A549 (cell line): ENCODE data around the gene NXPH4.

ENCODE experiments used
- EHMT2 ChIP-seq: fragments of 200-600 bp; sonication (generic); IDR thresholded peaks from 2 replicates; pipeline ENCODE4 v1.6.1; 2016; ENCODE audit warnings: antibody characterized with exemption, low read depth, mild to moderate bottlenecking, moderate library complexity
- EP300 ChIP-seq, 2 experiments: fragments of >200 bp; sonication (Bioruptor Twin); formaldehyde crosslinking; IDR thresholded peaks; 2 replicates in 1 of 2; 3 replicates in 1 of 2; pipeline ENCODE4 v1.6.1; 2016 to 2017
- FOSL2 ChIP-seq, 2 experiments: fragments of 450-650 bp in 1 of 2; fragments of >200 bp in 1 of 2; sonication (Bioruptor Twin) in 1 of 2; formaldehyde crosslinking; IDR thresholded peaks; 2 replicates each; pipeline versions ENCODE4 v1.5.0 to v1.6.1; 2016 to 2020; ENCODE audit warnings: mild to moderate bottlenecking in 1 of 2, moderate library complexity in 1 of 2
- NR3C1 ChIP-seq: fragments of >200 bp; sonication (Bioruptor Twin); formaldehyde crosslinking; IDR thresholded peaks from 3 replicates; pipeline ENCODE4 v1.6.1; 2017
- POLR2A ChIP-seq: IDR thresholded peaks from 2 replicates; pipeline ENCODE4 v1.6.1; 2012; ENCODE audit warnings: mild to moderate bottlenecking, low read length
- SMC3 ChIP-seq: fragments of >200 bp; sonication (Bioruptor Twin); formaldehyde crosslinking; IDR thresholded peaks from 3 replicates; pipeline ENCODE4 v1.6.1; 2018; ENCODE audit warnings: inconsistent platforms
- SREBF2 ChIP-seq: fragments of 450-650 bp; IDR thresholded peaks from 2 replicates; pipeline ENCODE4 v1.6.1; 2014; ENCODE audit warnings: mild to moderate bottlenecking, moderate library complexity
- TF ChIP-seq, protein P1 (sequence below): fragments of >200 bp; sonication (Bioruptor Twin); formaldehyde crosslinking; IDR thresholded peaks from 3 replicates; pipeline ENCODE4 v1.5.1; 2016

DNA sequence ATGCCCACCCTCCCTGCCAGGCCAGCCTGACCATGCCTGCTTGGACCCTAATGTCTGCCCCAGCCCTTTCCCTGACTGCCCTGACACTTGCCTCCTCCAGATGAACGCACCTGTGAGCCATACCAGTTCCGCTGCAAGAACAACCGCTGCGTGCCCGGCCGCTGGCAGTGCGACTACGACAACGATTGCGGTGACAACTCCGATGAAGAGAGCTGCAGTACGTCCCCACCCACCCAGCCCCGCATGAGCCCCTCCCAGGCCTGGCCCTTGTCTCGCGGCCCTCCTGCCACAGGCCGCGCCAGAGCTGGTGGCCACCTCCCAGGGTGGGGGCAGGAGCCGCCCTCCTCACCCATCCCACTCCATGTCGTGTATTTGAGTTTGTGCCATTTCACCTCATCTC, 14.3 kb upstream of the NXPH4 start:
- TF ChIP-seq, protein P1, sequence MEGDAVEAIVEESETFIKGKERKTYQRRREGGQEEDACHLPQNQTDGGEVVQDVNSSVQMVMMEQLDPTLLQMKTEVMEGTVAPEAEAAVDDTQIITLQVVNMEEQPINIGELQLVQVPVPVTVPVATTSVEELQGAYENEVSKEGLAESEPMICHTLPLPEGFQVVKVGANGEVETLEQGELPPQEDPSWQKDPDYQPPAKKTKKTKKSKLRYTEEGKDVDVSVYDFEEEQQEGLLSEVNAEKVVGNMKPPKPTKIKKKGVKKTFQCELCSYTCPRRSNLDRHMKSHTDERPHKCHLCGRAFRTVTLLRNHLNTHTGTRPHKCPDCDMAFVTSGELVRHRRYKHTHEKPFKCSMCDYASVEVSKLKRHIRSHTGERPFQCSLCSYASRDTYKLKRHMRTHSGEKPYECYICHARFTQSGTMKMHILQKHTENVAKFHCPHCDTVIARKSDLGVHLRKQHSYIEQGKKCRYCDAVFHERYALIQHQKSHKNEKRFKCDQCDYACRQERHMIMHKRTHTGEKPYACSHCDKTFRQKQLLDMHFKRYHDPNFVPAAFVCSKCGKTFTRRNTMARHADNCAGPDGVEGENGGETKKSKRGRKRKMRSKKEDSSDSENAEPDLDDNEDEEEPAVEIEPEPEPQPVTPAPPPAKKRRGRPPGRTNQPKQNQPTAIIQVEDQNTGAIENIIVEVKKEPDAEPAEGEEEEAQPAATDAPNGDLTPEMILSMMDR = no peak
- TF ChIP-seq POLR2A (no peak), FOSL2 (IDR thresholded peaks at IDR 0.05) (no peak), FOSL2 (CRISPR knock-in tag; IDR thresholded peaks at IDR 0.05) (no peak), EHMT2 (no peak), SREBF2 (no peak), EP300 (IDR thresholded peaks at IDR 0.05) (no peak), SMC3 (no peak), NR3C1 (no peak)
